GM21528 (cell line): ENCODE measurements around the gene BMP5.

Experiments used
- ATAC-seq: cut with Tn5 transposase; IDR thresholded peaks from one replicate; pipeline ENCODE4 v1.9.1; 2021; ENCODE audit warnings: mild to moderate bottlenecking, moderate library complexity; ENCODE audit not compliant: unreplicated experiment, low FRiP score

BMP5 gene

DNA sequence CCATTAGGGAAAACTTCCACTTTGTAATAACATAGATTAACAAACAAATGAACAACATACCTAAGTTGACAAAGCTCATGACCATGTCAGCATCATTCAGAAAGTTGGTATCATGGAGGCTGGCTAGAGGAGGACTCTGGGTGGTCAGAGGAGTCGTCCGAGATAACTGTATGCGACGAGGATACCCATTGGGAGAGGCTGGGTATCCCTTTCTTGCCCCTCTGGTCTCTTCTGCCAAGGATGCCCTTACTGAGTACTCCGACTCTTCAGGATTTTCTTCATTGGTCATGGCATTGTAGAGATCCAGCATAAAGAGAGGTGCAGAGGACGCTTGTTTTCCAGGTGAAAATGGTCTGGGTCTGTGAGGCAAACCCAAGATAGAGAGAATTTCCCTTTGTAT, 1.1 kb downstream of the BMP5 start:
- no peak for ATAC-seq

DNA sequence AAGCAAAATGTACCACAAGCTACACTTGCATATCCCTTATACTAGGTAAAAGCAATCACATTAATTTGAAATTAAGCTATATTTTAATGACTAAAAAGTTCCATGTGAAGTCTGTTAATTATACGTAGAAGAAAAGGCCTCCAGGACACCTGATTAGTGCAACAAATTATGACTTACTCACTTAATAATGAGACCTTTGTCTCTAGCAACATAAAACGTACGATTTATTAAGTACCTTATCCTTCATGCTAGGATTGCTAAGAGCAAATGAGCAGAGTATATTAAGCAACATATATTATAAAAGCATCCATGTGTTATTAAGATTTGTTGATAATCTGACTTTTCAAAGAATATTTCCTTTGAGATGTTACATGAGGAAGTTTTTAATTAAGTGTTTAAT, 2.5 kb downstream of the BMP5 start:
- ATAC-seq = no peak

GRCh38 chr6:55870181-55870813, 5.1 kb downstream of the BMP5 start:
- no peak for ATAC-seq

GRCh38 chr6:55869674-55870073, 5.7 kb downstream of the BMP5 start:
- ATAC-seq = no peak

GRCh38 chr6:55868771-55869479, 6.5 kb downstream of the BMP5 start:
- peak; percentile 91 for ATAC-seq

DNA sequence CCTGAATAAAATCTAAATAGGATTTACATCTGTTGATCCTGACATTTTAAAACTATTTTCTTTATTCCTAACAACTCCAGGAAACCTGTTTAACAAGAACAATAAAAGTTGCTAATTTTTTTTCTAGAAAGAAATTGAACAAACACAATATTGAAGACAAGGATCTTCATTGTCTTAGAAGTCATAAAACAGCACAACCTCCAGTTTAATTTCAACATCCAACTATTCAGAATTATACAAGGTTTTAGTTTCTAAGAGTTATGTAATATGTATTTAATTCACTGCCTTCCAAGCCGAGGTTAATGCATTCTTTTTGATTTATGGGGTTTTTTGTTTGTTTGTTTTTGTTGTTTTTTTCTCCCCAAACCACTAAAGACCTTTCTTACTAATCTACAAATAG, 7.2 kb downstream of the BMP5 start:
- no peak for ATAC-seq

DNA sequence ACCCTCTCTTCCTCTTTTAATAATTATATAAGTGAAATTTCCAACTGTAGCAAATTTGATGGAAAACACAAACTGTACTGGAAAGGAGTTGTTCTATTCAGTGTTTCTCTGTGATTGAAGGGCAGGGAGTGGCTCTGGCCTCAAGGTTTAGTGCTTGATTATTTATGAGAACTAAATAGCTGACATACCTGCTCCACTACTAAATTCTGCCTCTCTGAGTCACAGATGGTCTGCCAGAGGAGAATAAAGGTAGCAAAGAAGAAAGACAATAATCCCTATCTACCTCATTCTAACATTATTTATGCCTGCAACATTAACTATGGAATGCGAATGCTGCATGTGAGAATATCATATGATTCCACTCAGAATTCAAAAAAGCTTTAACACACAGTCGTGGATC, 9.3 kb downstream of the BMP5 start:
- no peak for ATAC-seq

DNA sequence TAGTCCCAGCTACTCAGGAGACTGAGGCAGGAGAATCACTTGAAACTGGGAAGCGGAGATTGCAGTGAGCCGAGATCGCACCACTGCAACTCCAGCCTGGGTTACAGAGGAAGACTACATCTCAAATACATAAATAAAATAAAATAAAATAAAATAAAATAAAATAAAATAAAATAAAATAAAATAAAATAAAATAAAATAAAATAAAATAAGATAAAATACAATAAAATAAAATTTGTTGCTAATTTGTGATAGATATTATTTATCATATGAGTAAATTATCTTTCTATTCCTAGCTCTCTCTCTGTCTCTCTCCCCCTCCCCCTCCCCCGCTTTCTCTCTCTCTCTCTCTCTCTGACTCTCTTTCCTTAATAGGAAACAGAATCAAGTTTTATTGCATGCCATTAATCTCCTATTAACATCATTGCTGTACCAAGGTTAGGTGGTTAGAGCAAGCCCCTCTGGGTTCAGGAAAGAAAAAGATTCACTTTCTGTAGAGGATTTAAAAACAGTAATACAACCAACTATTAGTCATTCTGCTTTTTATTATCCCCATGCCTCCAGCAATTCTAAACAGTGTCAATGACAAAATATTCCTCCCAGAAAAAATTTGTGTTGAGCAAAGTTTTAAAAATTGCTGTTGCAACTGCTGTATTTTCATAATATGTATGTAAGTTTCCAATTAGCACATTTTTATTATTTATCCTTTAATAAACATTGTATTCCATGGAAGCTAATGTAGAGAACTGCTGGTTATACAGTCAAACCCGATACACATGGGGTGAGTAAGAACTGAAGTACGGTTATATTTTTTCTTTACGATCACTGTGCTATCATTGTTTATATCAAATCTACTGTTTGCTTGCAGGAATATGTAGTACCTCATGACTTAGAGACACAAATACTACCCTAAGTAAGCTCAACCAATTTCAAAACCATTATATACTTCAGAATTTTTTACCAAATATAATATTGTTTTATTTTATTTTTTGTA, 22.1 kb downstream of the BMP5 start:
- no peak for ATAC-seq

GRCh38 chr6:55841341-55841740, 34.0 kb downstream of the BMP5 start:
- no peak for ATAC-seq

GRCh38 chr6:55839080-55839479, 36.3 kb downstream of the BMP5 start:
- no peak for ATAC-seq

GRCh38 chr6:55836945-55837344, 38.4 kb downstream of the BMP5 start:
- no peak for ATAC-seq

- no peak for ATAC-seq
Observed at GRCh38 chr6:55836481-55836880, 38.9 kb downstream of the BMP5 start.

DNA sequence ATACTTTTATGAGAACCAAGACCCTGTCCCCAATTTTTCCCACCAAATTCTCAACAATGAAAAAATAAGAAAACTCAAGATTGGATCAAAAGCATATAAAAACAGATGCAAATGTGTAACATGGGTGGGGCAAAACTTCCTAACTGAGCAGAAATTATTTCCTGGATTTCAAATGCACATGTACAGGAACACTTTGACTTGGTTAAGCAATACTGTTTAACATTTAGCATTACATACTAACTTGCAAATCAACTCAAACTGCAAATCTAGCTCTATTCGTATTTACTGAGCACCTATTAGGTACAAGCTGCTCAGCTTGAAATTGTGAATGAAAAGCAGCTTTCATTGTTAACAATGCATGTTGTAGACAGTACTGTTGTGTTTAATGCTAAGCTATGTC, 40.2 kb downstream of the BMP5 start:
- ATAC-seq = no peak

GRCh38 chr6:55833284-55833683, 42.1 kb downstream of the BMP5 start:
- peak; percentile 67 for ATAC-seq

DNA sequence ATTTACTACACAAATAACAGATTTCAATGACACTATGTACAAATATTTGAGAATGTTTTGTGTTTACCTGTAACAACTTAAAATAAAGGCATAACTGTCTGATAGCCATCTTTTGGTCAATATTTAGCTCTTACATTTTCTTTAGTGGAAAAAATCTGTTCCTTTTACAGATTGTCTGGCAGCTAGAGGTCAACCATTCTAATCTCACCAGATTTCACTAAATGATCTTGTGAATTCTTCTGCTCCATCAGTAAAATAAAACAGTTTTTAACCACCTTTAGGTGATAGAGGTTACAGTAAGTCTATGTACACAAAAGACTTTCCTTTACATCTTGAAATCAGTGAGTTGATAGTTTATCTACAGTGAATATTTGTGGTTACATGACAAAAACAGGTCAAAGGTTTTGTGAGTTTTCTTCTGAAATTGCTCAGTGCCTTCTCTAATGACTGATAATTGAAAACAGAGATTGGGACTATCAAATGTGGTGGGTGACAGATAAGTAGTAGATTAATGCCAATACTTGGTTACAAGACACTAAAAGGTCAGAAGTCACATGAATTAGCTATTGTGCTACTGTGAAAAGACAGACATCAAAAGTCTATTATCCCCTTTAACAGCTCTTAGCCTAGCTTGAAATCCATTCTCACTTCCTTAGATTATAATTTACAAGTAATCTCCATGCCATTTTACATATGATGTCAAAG, 47.4 kb downstream of the BMP5 start:
- no peak for ATAC-seq

DNA sequence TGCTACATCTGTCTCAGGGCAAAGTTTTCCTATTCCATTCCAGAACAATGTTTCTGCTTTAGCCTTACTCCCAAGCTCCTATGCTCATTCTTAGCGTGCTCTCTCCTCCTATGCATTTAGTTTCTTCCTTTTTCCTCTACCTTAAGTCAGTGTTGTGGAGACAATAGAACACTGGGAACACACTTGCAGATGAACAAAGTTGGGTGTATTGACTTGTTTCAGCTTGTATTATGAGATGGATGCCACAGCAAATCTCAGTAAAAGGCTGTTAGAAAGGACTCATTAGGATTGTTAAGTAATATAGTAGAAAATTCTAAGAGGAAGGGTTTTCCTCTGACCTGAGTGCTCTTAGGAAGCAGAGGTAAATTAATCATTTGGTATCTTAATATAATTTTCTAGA, 48.4 kb downstream of the BMP5 start:
- no peak for ATAC-seq

DNA sequence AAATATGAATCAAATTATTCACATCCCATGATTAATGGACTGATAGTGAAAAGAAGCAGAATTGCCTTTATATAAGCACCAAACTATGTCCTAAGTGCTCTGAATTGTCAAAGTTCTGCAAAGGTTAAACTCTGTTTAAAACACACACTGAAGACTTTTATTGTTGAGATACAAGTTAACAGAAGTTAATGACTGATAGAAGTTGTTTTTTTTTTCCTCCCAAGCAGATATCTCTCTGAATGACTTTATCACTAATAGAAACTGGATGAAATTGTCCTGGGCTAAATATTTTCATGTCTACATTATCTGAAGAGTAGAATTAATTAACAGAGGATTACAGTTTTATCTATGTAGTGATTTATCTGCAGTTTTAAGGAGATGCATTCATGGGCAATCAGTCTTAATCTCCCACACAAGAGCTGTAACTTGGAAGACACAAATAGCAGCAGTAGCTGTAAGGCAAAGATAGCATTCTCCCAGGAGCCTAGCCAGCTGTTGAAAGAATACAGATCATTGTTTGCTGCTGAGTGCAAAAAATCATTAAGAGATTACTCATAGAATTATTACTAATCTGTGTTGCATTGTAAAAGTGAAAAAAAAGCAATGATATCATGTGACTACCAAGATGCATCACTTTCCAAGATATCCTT, 49.9 kb downstream of the BMP5 start:
- no peak for ATAC-seq

GRCh38 chr6:55822815-55823214, 52.6 kb downstream of the BMP5 start:
- ATAC-seq = no peak

- no peak for ATAC-seq
Observed at GRCh38 chr6:55822005-55822404, 53.4 kb downstream of the BMP5 start.

DNA sequence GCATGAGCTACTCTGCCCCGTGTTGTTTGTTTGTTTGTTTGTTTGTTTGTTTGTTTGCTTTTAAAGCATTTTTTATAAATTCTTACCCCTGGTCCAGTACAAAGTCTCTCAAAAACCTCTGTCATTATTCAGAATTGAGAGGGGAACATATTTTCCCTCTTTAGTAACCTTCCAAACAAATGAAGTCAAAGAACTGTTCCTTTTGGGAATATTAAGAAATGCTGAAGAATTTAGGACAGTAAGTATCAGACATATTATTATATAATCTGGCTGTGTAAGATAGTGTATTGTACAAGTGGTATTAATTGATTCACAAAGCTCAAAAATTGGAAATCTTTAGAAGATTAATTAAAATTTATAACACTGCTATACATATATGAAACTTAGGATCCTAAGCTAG, 54.7 kb downstream of the BMP5 start:
- no peak for ATAC-seq
